OCI-M1 (cell line): ENCODE measurements around the gene CDC14B.
"Not testable (repeated sequence)": the region's sequence is repeated elsewhere in the genome, so short reads cannot be mapped to it uniquely, and the experiment has no call there.

Source experiments
- DNase-seq: peaks from one replicate; lab custom pipeline; 2025; lab: John Stamatoyannopoulos, UW

CDC14B gene

DNA sequence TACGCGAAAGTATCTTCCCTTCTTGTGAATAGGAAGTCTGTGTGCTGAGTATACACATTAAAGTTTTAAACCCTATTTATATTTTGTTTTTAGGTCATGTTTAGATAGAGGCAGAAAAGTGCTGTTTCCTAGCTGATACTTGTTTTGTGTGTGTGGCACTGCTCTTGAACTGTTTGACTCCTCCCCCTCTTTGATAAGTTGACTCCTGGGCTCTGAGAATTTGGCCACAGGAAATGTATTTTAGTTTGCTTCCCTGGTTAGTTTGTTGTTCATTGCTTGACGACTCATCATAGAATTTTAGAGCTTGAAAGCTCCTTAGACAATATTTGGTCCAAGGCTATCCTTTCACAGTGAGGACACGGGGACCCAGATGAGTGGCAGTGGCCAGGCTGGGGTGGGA, 2.0 kb upstream of the CDC14B start:
- no peak for DNase-seq

DNA sequence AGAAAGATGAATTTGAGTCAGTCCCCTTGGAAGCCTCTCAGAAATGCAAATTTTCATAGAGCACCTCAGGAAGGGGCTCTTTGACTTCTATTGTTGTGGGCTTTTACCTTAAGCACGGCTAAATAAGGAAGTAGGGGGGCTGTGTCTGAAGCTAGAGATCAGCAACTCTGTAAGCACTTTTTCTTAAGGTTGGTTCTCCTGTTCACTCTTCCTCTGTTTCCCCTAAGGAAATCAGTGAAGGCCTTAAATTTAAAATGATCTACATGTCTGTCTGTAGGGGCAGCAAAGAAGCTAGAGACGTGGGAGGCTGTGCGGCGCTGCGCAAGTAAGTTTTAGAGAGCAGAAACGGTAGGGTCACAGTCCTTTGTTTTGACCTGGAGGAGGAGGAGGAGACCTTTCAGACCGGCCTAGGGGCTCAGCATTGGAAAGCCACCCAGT, 1.2 kb upstream of the CDC14B start:
- DNase-seq: no peak

DNA sequence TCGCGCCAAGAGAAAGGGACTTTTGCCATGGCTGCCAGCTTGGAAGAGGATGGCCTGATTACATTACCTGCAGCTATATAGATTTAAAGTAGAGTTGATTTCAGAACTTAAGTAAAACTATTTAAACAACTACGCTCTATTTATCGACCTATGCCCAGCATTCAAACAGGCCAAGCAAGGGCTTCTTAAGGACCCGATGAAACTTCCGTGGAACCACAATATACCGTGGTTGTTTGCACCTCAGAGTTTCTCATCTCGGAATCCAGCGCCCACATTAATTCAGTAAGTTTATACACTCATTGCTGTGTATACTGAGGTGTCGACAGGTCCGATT, 505 bp upstream of the CDC14B start:
- DNase-seq: no peak

DNA sequence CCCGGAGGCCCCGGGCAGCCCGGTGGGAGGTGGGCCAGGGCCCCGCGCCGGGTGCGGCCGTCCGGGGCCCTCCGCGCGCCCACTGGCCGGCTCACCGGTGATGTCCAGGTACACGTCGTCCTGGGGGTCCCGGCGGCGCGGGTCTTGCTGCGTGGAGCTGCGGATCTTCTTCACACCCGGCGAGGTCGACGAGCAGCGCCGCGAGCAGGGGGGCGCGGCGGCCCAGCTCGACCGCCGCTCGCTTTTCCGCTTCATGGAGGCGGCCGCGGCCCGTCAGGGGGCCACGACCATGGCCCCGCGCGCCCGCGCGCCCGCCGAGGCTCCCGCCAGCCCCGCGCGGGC, 548 bp downstream of the CDC14B start:
- DNase-seq: no peak

DNA sequence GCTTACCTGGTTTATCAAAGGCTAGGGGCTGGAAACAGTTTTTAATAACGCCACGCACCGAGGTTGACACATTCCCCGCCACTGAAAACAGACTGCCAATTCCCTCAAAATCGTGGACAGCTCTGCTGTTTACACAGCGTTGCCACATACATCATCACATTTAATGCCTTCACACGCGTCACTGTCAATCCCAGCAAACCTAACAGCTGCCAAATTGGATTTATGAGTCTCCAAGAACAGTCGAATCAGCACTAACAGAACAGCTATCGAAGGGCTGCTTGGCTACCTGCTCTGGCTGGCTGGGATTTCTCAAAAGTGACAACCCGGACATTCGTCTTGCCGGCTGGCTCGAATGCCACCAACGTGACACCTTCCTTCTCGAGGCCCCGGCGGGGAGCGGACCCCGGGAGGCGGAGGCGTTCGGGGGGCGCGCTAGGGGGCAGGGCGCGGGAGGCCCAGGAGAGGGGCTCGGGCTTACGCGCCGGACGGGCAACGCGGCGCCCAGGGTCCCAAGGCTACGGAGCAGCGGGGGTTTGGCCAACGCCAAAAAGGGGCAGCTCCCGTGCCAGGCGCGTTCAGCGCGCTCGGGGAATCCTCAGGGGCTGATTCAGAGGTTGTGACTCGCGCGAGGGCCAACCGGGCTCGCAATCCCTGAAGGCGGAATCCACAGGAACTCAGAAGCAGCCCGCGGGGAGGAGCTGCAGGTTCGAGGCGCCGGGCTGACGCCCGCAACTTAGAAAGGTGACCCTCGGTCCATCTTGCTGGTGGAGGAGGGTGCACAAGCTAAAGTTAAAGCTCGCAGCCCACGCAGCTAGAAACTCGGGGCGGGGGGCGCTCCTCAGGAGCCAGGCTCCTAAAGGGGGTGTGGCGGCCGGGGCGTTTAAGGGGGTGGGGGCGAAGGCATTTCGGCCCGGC, 1.2 kb downstream of the CDC14B start:
- DNase-seq: no peak

DNA sequence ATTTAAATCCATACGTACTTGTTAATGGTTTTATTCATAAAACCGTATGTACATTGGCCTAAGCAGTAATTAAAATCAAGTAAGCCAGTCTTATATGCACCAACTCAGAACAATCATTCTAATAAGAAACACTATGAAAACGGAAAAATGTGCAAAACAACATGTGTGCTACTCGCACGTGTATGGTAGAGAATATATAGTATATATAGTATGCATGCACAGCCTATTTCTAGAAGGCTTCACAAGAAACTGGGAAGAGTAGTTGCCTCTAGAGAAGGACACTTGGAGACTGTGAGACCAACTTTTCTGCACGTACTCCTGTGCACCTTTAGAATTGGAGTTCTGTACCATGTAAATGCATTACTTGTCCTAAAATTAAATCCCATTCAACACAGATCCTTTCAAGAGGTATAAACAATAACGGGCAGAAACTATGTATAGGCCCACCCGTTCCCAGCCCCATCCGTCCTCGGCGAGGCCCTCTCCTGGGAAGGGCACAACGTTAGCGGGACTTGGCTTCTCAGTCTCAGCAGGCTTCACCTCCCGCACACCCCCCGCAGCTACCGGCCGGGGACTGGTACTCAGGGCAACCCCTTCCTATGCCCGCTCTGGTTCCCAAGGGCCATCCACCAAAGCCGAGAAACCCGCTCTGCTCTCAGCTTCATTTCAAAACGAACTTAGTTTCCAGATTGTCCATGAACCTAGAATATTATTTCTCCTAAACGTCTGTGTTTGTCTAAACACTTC, 2.0 kb downstream of the CDC14B start:
- DNase-seq: no peak

DNA sequence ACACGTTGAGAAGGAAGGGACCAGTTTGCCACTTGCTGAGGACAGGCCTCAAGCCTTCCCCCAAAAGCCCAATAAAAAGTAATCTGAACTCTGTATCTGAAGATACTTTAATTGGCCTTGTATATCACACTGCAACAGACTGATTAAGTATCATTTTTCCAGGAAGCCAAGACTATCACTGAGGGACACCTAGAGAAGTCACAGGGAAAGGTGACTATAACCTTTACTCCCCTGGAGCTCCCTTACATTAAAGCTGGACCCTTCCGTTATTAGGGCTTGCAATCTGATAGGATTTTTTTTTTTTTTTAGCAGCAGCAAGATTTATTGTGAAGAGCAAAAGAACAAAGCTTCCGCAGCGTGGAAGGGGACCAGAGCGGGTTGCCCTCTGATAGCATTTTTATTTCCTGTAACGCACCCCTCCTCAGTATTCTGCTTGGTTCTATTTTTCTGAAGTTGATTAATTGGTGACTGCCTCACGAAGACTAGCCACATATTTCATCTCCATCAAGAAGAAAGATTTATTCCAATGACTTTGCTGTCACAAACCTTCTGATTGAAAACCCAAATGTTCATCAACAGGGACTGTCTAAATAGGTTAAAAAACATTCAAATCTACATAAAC, 2.7 kb downstream of the CDC14B start:
- DNase-seq: no peak

DNA sequence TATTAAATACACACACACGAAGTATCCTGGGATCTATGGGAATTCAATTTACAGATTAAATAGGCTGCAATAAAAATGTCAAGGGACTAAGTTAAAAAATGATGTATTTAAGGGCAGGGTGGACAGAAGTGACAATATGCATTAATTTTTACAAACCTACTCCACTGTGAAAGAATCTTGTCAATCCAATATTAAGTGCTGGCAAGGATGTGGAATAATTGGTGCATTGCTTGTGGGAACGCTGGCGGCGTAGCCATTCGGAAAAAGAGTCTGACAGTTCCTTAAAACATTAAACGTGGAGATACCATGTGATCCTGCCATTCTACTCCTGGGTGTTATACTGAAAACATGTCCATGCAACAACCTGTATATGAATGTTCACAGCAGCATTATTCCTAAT, 4.2 kb downstream of the CDC14B start:
- DNase-seq: no peak

DNA sequence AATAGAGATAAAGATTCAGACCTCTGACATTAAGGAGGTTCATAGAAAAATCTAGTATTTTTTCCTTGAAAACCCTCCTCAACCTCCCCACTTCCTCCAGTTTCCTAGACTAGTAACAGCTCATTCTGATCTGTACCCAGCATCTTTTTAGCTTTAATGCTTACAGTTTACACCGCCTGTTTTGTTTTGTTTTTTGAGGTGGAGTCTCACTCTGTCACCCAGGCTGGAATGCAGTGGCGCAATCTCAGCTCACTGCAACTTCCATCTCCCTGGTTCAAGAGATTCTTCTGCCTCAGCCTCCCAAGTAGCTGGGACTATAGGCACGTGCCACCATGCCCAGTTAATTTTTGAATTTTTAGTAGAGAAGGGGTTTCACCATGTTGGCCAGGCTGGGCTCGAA, 5.0 kb downstream of the CDC14B start:
- not testable (repeated sequence) for DNase-seq

DNA sequence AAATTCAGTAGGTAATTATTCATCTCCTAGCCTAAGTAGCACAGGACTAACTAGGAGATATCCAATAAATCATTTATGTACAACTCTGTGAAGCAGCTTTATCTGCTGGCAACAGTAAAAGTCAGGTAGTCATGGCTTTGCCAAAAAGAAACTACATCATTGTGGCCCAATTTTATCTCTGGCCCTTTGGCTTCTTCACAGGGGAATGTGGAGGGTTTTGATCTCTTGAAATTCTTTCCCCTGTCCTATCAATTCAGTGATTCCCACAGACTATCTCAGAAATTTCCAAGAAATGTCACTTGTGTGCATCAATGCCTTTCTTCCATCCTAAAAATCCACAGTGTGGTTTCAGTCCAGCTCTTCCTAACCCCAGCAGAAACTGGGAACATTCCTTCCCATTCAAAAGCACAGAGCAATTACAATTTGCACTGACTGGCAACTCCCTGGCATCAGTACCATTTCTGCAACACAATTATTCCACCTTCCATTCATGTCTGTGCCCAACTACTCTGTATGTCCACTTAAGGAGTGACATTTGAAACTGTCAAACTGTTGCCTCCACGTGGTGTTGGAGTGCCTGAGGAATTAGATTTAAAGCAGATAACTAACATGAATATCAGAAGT, 6.6 kb downstream of the CDC14B start:
- DNase-seq: no peak

DNA sequence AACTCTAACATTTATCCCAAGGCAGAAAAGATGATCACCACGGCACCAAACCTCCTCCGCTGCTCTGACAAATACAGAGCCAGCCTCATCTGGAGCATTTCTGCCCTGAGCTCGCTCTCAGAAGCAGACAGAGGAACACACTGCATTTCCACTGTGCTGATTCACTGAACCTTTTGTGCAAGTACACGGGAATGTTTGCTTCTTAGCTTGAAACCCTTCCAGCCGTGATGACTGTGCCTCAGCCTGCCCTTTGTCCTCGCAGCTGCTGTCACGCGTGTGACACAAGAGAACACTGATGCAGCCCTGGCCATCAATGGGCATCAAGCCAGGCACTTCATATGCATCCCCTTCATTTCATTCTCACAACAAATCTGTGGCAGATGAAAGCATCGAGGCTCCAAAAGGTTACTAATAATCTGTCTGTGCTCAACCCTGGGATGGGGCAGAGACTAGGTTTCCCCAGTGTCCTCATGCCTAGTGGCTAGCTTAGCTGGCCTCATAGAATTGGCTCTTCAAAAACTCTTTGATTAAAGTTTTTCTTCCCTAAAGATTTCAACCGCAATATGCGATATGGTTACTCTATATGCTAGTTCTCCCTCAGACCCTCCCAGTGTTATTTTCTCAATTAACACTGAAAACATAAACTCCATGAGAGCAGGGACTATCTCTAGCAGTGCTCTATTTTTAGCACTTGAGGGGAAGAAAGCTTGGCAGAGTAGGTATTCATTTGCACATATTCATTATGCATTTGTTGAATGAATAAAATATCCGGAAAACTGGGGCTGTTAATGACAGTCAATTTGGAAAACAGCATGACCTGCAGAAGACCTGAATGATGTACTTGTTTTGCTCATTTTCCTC, 7.3 kb downstream of the CDC14B start:
- DNase-seq: no peak

DNA sequence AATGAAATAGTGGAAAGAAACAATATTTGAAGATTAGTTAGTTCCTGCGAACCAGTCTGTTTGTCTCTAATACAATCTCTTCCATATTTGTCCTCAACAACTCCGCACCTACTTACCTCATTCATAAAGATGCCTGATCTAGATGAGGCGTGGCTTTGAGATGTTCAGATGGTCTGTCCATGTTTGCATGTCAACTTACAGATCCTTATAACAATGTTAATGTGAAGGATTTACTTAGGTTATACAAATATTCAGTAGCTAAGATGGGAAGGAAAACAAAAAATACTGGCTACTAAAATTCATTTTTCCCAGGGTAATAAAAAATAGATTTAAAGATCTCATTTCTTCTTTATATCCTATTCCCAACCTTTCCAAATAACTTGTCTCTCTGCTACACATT, 8.3 kb downstream of the CDC14B start:
- DNase-seq: no peak

DNA sequence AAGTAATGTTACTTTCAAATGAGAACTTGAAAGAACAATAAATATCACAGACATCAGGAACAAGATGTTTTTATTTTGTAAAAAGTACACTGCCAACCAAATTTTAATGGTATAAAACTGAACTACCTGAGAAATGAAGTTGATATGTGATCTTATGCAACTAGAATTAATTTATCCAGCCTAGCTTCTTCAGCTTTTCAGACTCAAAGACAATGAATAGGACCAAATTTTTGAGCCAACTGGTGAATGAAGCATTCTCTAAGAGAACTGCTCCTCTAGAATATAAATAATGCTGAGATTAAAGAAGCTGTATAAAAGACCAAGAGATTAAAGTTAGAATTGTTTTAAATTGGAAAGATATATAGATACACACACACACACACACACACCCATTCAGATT, 9.9 kb downstream of the CDC14B start:
- DNase-seq: no peak

DNA sequence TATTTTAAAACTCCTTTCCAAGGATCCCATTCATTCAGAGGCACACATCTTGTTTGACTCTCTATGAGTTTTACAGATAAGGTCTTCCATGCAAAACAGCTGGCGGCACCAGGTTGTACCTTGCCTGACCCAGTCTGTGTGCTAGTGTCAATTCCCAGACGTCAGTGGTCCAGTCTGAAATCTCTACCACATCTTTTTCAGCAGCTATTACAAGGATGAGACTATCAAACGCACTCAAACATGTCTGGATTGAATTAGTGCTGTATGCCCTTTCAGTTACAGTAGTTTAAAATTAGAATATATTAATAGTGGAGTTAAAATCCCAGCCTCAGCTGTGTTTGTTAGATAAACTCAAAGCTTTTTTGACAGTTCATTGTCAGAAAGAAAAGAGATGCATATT, 11.7 kb downstream of the CDC14B start:
- DNase-seq: no peak

DNA sequence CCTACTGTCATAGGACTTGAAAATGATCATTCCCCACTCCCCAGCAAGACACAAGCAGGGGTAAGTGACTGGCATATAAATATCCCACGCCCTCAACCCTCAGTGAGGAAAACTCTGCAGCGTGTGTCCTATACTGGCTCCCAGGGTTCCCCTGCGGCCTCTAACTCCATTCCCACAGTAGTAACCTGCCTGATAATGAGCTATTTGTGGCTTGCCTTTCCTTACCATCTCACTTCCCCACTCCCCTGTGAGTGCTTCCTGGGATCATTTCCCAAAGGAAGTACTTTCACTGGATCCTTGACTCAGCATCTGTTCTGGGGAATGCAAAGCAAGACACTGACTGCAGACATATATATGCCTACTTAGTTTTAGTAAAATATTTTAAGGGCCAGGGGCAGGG, 14.3 kb downstream of the CDC14B start:
- DNase-seq: no peak

DNA sequence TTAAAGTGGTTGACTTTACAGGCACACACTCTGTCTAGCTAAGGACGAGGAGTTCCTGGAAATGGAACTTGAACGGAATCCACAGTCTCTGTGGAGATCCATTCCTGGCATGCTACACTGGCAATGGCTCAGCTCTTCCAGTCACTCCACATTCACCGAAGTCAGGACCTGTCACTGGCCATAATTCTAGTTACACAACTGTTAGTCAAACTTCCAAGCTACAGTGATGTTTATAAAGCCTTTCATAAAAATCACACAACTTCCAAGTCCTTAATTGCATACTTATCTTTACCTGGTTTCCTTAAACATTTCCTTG, 15.7 kb downstream of the CDC14B start:
- no peak for DNase-seq

DNA sequence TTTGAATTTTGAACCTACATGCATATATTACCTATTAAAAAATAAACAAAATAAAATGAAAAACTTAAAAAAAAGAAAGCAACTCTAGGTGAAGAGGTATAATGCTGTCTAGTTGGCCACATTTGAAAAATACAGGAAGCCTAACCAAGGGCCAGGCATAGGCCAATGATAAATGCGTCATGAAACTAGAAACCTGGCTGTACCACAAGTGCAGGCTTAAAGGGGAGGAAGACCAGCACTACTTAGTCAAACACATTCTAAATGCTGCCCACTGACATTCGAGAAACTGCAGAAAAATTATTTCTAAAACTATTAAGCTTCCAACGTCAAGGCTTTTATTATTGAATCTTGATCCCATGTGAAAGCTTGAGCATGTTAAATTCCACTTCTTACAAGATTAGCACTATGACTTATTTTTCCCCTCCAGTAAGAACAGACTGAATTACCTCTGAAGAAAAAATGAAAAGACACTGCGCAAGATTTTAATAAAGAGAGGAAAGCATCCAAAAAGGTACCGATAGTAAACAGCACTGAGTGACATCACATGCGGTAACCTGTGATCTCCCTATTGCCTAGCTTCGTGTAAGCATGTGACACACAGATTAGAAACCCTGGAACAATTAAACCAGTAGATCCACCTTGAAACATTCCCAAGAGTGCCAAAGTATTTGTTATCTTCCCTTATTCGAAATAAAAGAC, 16.2 kb downstream of the CDC14B start:
- no peak for DNase-seq

DNA sequence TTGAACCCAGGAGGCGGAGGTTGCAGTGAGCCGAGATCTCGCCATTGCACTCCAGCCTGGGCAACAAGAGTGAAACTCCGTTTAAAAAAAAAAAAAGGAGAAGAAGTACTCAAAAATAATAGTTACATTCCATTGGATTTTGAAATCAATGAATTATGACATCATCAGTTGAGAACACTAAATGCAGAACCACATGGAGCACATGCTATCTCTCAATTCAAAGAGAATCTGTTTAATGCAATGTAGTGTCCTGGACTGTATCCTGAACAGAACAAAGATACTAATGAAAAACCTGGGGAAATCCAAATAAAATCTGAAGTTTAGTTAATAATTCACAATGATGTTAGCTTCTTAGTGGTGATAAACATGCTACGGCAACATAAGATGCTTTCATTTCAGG, 20.3 kb downstream of the CDC14B start:
- no peak for DNase-seq

DNA sequence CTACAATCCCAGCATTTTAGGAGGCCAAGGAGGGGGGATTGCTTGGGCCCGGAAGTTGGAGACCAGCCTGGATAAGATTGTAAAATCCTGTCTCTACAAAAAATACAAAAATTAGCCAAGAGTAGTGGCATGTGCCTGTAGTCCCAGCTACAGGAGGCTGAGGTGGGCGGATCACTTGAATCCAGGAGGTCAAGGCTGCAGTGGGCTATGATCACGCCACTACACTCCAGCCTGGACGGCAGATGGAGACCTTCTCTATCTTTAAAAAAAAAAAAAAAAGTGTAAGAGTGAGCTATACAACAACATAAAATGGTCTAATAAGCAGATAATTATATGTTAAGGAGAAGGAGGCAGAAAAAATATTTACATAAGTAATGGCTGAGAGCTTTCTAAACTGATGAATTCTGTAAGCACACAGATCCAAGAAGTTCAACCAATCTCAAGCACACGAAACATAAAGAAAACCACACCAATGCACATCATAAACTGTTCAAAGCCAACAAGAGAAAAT, 23.0 kb downstream of the CDC14B start:
- no peak for DNase-seq

DNA sequence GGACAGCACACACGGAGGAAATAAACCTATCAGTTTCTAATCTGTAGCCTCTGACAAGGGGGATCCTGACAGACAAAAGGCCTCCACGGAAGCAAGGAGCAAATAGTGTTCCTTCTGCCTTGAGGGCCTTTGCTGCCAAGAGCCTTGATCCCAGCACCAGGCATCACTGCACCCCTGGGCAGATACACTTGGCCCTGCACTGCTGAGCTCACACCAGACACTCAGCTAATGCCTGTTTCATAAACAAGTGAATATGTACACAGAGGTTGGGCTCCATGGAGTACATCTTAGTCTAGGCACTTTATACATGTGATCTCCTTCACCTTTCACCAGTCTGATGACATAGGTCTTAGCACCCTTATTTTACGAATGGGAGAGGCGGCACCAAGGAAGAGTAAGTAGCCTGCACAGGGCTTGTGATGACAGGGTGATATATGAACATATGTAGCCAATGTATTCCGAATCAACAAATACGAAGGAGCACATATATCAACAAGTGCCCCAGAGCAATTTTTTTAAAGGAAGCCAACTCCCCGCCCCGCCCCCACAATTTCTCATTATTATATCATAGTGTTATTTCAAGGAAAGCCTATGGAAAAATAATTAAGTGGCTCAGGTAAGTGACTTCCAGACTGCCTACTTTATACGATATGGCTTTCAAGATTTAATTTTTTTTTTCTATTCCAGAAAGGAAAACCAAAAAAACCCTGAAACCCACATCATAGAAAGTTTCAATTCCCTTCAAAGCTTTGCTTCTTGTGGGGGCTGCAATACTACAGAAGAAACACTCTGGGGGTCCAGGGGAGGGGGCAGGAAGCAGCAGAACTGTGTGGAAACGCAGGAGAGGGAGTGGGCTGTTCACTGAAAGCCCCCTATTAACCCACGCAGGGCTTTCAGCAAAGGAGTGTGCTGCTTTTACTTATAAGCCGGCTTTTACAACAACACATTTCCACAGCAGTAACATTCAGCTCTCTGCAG, 32.0 kb downstream of the CDC14B start:
- DNase-seq: no peak
